GM19438 (cell line): ENCODE results near the gene KIF4A.
"Not testable (repeated sequence)": the region's sequence is repeated elsewhere in the genome, so short reads cannot be mapped to it uniquely, and the experiment has no call there.

Source experiments
- ATAC-seq: cut with Tn5 transposase; IDR thresholded peaks from one replicate; pipeline ENCODE4 v1.9.1; 2021; ENCODE audit warnings: low read depth; ENCODE audit not compliant: unreplicated experiment

KIF4A gene

GRCh38 chrX:70289793-70290770, at the start of gene KIF4A, which contains the start of gene PDZD11:
Gene KIF4A (plus strand): TSS chrX:70290104. CDS start chrX:70290459, 355 bp downstream.
Gene PDZD11 (minus strand): TSS chrX:70289927. CDS start chrX:70289341, 586 bp downstream.
- ATAC-seq, result peak; percentile 95

GRCh38 chrX:70240751-70241150, 49.2 kb upstream of the KIF4A start:
- ATAC-seq, result no peak

GRCh38 chrX:70241501-70241900, 48.4 kb upstream of the KIF4A start:
- ATAC-seq, result no peak

GRCh38 chrX:70243601-70244000, 46.3 kb upstream of the KIF4A start:
- ATAC-seq, result not testable (repeated sequence)

- no peak for ATAC-seq
Observed at GRCh38 chrX:70244881-70245280, 45.0 kb upstream of the KIF4A start.

- no peak for ATAC-seq
Observed at GRCh38 chrX:70247252-70247651, 42.7 kb upstream of the KIF4A start.

- ATAC-seq, result no peak
Observed at GRCh38 chrX:70252491-70252890, 37.4 kb upstream of the KIF4A start.

GRCh38 chrX:70253377-70254062, 36.4 kb upstream of the KIF4A start:
- no peak for ATAC-seq

- ATAC-seq, result no peak
Observed at GRCh38 chrX:70254063-70254400, 35.9 kb upstream of the KIF4A start.

GRCh38 chrX:70254909-70255308, 35.0 kb upstream of the KIF4A start:
- no peak for ATAC-seq

- no peak for ATAC-seq
Observed at GRCh38 chrX:70255452-70255851, 34.5 kb upstream of the KIF4A start.

- no peak for ATAC-seq
Observed at GRCh38 chrX:70257423-70258288, 32.2 kb upstream of the KIF4A start.

- no peak for ATAC-seq
Observed at GRCh38 chrX:70260104-70260503, 29.8 kb upstream of the KIF4A start, which contains the start of gene P2RY4. Gene P2RY4 (minus strand): TSS chrX:70260204. CDS start chrX:70259624, 580 bp downstream.

GRCh38 chrX:70262952-70263567, 26.8 kb upstream of the KIF4A start:
- peak; percentile 81 for ATAC-seq

- no peak for ATAC-seq
Observed at GRCh38 chrX:70264784-70265183, 25.1 kb upstream of the KIF4A start.

- no peak for ATAC-seq
Observed at GRCh38 chrX:70268034-70268433, 21.9 kb upstream of the KIF4A start, which contains the start of gene ARR3. Gene ARR3 (plus strand): TSS chrX:70268334. CDS start chrX:70269386, 1,052 bp downstream.

GRCh38 chrX:70274029-70274428, 15.9 kb upstream of the KIF4A start:
- not testable (repeated sequence) for ATAC-seq

GRCh38 chrX:70279081-70279480, 10.8 kb upstream of the KIF4A start:
- no peak for ATAC-seq

- no peak for ATAC-seq
Observed at GRCh38 chrX:70280573-70280972, 9.3 kb upstream of the KIF4A start.

- ATAC-seq, result no peak
Observed at GRCh38 chrX:70281951-70282350, 8.0 kb upstream of the KIF4A start, which contains the start of gene RAB41. Gene RAB41 (plus strand): TSS chrX:70282172. CDS start chrX:70282218, 46 bp downstream.
